Activated naive CD4-positive, alpha-beta T cell treated with Interleukin-2 at 50 U/mL for 16 hours (primary cell): ENCODE results near the gene ZNF716.
"Not testable (repeated sequence)": the region's sequence is repeated elsewhere in the genome, so short reads cannot be mapped to it uniquely, and the experiment has no call there.

Experiments used
- DNase-seq: peaks from one replicate; pipeline ENCODE4 v3.0.0-alpha.2; 2020

The ZNF716 gene

DNA sequence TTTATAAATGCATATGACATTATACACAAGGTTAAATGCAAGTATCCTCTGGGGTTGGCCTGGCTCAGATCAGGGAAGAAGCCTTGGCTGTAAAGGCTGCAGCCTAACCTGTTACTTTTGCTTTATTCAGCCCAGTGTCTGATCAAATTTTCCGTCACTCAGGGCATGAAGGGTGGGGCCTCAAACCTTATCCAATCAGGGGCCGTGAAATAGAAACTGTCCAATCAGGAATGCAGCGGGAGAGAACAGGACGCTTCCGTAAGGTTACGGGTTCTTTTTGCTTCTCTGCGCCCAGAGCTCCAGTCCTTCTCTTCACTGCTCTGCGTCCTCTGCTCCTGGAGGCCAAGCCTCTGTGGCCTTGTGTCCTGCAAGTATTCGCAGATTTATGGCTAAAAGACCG lies at the start of gene ZNF716:
Gene ZNF716, plus strand, starts transcription at position 274 of the 400 bp plus-strand sequence. Its CDS starts 112 bp downstream, at position 386.
- no peak for DNase-seq

DNA sequence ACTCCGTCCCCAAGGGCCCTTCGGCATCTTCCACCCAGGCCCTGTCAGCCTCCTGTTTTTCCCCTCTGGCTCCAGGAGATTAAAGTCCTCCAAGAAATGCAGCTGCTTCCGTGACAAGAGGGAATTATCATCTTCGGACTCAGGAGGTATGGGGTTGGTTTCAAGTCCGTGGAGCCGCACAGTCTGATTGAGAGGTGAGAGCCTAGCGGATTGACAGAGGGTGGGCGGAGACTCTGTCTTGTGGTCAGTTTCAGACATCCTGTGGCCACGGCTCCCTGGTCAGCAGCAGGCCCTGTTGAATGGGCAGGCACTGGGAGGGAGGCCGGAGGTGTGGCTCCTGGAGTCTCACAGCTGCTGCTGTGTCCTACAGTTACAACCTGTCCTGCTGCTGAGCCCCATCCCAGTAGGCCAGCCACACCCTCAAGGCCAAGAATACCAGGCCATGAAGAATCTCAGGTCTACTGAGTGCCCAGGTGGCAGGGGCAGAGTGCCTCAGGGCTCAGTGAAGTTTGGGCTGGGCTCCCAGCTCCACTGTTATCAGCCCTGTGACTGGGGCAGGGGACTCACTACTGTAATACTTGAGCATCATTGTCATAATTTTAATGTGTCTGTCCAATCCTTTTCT lies 49.3 kb upstream of the ZNF716 start:
- DNase-seq = no peak

DNA sequence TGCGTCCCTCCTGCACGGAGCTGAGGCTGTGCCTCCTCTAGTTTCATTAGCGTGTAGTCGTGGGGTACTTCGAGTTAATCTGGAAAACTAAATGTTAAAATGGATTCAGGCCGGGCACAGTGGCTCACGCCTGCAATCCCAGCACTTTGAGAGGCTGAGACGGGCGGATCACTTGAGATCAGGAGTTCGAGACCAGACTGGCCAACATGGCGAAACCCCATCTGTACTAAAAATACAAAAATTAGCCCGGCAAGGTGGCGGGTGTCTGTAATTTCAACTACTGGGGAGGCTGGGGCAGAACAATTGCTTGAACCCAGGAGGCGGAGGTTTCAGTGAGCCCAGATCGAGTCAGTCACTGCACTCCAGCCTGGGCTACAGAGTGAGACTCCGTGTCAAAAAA lies 46.9 kb upstream of the ZNF716 start:
- DNase-seq = not testable (repeated sequence)

DNA sequence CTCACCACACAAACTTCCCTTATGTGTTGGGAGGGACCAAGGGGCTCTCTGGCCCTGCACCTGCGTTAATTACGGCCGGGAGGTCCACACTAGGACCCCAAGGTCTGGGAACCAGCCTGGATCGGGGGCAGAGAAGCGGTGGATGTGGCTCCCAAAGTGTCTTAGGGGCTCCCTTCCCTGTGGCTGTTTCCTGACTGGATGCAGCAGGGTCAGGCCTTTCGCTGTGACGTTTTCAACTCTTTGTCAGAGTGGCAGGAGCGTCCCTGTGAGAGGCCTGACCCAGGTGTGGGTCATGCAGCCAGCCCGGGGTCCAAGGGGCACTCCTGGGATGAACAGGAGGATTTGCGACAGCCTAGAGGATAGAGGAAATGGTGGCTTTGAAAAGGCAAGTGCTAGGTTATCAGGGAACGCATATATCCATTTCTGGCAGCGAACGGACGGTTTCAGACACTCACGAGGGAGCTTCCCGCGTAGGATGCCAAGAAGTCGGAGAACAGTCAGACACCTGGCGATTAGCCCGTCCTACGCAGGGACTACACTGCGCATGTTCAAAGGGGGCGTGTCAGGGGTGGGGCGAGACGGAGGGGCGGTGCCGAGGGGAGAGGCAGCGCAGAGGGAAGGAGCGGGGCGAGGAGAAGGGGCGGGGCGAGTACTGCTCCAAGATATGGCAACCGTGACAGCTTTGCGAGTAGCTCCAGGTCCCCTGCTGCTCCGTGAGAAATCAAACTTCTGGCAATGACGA lies 46.2 kb upstream of the ZNF716 start:
- DNase-seq = no peak

DNA sequence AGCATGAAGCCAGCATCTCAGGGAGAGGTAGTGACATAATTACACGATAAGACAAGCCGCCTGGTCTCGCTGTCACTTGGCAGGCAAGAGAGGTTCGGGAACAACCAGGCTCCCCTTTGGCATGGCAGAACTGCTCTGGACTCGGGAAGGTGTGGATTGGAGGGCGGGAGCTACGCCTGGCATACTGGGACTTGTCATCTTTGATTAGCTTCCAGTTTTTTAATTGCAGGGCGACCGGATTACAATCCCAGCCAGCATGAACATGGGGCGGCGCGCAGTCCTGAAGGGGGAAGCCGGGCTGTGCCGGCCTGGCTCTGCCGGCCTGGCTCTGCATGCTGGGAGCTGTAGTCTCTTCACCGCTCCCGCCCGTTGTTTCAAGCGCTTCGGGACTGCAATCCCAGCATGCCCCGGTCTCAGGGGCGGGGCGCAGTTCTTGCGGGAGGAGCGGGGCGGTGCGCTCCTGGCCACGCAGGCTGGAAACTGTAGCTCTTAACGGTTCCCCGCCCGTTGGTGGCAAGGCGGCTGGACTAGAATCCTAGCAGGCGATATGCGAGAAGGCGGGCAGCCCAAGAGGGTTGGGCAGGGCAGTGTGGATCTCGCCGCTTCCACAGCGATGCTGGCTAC lies 45.5 kb upstream of the ZNF716 start:
- no peak for DNase-seq

DNA sequence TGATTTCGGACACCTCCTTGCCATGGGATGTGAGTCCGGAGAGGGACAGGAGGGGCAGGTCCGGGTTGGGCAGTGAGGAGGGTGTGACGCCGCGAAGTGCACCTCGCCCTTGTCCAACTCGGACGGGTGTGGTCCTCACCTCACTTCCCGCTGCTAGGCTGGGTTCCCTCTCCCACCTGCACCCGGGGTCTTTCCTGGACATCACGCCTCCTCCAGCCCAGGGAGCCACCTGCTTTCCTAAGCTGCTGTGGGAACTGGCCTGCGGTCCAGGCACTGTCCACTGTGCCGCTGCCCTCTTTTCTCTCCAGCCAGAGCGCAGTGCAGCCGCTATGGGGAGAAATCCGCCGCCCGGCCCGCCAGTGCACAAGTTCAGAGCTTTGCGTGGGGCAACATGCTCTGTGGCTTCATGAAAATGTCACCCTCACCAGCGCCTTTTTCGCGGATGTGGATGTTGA lies 45.0 kb upstream of the ZNF716 start:
- DNase-seq = no peak

DNA sequence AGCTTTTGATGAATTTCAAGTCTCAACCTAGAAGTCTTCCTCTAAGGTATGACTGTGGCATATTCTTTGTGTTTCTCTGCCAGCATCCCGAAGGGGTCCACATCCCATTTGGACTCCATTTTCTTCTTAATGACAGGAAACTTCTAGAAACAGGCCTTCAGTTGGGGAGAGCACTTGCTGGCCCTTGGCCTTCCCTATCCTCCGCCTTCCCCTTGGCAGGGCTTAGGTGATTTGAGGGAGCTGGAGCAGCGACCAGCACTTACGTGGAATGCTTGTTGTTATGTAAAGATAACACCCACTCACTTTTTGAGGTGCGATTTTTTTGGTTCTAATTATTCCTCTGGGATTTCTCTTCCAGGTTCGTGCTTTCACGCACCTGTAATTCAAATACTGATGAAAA lies 42.9 kb upstream of the ZNF716 start:
- no peak for DNase-seq

DNA sequence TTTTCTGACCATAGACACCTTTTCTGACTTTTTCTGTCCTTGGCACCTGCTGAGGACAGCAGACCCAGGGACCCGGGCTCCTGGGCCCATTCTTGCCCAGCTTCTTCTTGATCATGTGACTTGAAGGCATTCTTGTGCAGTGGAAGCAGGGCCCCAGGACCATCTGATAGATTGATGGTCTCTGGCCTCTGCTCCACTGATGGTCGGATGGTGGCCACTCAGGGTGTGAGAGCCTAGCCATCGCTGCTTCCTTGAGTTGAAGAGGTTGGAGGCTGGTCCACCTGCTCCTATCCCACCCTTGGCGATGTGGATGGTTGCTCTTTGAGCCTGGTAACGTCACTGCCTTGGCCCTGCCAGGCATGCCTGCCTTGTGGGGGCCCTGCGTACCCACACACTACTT lies 37.8 kb upstream of the ZNF716 start:
- DNase-seq = no peak

DNA sequence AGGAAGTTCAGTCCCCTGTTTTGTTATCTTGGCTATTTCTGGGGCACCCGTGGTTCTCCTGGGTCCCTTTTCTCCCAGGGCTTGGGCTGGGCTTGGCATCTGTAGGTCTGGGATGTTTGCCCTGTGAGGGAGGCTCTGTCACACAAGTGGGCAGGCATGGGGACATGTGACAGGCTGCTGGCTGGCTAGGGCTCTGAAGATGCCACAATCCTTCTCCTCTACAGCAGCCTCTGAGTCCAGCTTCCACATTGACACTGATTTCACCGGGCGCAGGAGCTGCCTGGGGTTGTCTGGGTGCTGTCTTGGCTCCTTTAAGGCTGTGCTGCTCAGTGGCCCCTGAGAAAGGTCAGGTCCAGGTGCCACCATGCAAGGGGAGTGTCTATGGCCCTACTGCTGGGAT lies 37.4 kb upstream of the ZNF716 start:
- no peak for DNase-seq

DNA sequence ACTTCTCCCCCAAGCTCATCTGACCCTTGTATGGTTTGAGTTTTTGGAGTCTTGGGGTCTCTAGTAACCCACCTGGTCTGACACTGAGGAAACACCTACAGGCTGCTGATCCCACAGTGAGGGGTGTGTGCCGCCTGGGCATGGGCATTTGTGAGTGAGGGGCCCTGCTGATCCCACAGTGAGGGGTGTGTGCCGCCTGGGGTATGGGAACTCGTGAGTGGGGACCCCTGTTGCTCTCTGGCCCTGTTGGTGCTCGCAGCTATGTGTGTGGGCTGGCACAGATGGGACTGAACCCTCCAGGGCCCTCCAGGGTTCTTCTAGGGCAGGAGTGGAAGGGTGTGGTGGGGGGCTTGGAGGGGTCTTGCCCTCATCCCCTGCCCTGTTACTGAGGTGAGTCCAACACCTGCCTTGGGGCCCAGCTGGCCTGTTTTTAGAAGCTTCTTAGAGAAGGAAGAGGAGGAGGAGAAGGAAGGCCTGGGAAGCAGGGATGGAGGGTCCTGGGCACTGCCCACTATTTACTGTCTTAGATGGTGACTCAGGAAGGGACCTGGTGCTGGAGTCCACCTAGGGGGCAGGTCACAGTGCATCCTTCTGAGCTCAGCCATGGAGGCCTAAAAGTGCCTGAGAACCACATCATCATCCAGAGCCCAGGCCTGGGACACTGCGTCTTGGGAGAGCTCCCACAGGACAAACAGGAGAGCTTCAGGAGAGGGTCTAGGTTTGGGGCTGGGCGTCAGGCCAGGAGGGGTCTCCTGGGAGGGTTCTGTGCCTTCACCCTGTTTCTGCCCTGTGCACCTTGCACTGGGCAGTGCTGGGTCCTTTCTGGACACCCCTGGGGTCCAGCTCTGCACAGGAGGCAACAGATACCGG lies 36.2 kb upstream of the ZNF716 start:
- DNase-seq = no peak

DNA sequence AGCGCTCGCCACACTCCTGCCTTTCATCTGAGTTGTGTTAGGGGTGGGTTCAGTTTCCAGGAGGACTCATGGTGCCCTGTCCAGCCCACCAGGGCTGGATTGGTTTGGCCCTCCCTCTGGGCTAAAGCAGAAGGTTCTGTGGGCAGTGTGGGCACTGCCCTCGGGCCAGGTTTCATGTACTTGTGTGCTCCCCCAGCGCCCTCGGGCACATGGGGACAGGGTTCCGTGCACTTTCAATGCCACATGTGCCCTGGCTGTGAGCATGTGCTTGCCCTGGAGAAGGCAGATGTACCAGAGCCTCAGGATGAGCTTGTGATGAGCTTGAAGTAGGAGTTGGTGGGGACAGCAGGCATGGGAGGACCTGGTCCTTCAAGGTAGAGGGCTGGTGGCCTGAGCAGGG lies 35.6 kb upstream of the ZNF716 start:
- no peak for DNase-seq

DNA sequence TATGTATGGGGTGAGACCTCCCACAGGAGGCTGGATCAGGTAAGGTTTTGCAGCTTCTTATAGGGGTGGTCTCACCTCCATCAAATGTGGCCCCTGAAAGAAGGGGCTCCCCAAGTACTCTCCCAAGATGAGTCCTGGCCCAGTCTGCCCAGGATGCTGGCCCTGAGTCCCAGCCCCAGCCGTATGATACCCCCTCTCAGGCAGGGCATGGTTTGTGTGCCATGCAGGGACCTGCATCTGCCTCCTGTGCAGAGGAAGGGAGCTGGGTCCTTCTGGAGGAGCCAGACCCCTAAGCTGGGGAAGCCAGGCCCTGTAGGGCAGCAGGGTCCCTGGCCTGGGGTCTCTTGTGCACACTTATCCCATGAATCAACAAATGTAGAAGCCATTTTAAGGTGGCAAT lies 35.1 kb upstream of the ZNF716 start:
- DNase-seq = no peak

DNA sequence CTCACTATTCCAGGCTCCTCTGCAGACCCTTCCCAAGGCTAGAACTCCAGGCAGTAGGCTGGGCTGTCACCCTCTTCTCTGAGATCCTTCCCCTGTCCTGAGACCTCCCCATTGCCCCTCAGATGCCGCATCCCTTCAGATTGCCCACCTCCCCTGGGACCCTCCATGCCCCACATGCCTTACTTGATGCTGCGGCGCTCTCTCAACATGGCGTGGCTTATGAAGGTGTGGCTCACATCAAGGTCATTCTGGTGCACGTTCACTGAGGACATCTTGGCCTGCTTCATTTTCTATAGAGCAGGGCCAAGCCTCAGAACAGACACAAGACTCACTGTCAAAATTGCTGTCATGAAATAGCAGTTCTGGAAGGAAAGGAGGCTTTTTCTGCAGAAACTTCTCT lies 34.7 kb upstream of the ZNF716 start:
- DNase-seq = no peak

DNA sequence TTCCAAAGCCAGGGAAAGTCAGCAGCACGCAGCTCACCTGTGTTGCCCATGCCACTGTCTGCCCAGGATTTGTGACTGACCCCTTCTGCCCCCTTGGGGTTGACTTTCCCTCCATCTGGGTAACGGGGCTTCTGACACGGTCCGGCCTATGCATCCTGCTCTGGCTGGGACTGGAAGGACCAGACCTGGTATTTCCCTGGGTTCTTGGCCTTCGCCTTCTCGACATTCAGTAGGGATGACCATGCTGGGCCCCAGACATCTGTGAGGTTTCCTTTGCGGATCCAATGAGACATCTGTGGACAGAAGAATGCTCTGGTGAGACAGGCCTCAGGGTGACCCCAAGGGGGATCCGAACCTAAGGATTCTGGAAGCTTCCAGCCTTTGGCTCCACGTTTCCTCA lies 34.2 kb upstream of the ZNF716 start:
- DNase-seq = no peak

DNA sequence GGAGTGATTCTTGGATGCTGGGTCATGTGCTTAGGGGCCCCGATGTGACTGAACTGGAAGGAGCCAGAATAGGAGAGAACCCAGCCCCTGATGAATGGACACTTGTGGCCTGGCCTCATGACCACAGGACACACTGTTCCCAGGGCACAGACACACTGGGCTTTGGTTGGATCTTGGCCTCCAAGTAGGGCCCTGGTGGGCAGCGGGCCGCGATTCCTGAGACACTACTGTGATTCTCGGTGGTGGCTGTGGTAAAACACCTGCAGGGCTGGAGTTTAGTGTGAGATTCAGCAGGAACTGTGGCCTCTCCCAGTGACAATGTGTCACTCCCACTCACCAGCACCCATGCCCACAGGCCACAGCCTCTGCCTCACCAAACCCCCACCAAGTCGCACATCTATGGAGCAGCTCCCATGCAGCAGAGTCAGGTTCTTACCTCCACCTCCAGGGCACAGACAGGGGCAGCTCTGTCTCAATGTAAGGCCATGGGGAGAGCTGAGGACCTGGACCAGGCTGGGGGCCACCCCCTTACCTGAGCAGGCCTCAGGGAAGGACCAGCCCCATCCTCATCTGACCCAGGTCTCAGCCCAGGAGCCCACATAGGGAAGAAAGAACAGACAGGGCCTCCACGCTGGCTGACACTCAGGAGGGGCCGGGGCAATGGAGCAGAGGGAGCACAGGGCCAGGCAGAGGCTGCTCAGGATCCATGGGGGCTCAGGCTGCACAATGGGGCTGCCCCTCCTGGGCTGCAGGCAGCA lies 33.2 kb upstream of the ZNF716 start:
- DNase-seq = no peak

DNA sequence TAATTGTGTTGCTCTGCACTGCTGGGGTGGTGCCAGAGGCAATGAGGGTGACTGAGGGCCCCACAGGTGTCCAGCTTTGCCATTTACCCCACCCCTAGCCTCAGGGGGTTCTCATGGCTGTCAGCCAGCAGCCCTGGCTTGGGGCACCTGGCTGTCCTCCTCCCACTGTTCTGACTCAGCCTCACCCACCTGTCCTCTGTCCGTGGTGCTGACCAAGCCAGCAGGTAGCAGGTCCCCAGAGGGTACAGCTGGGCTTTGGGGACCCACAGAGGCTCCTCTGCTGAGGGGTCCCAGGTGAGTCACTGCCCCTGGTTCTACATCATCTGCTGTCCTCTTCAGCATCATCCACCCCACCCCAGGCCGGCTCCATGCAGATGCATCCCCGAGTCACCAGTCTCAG lies 32.2 kb upstream of the ZNF716 start:
- DNase-seq = no peak

DNA sequence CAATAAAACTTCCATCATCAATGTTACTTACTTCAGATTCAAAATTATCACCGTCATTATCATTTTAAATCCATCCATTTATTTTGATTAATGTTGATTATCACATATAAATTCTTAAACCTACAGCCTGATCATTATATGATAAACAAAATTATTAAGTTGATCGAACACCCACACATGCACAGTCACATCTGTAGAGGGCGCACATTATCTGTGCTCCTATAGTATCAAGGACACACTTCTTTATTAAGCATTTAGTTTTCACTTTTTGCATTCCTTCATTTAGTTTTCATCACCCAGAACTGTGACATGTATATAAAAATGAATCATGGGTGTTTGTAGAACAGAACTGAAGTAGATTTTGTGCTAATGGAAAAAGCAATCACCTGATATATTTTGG lies 26.2 kb upstream of the ZNF716 start:
- DNase-seq = no peak

DNA sequence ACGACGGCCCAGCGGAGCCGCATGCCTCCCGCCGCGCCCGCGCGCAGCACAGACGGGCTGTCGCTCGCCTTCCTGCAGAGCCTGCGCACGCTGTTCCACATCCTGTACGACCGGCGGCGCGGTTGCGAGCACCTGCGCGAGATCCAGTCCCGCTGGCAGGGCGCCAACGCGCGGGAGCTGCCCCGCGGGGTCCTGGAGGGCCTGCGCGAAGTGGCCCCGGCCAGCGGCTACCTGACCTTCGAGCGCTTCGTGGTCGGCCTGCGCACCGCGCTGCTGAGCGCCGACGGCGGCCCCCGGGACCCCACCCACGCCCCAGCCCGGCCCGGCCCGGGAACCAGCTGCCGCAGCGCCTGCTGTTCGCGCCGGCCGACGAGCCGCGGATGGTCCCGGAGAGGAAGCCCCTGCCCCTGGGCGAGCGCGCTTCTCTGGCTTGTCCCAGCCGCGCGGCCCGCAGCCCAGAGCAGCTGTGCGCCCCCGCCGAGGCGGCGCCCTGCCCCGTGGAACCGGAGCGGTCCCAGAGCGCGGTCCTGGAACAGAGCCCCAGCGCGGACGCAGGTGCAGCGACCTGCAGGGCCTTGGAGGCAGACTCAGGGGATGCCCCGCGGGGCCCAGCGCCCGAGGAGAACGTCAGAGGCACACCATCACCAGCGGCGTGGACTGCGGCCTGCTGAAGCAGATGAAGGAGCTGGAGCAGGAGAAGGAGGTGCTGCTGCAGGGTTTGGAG lies 25.3 kb upstream of the ZNF716 start:
- DNase-seq = no peak

DNA sequence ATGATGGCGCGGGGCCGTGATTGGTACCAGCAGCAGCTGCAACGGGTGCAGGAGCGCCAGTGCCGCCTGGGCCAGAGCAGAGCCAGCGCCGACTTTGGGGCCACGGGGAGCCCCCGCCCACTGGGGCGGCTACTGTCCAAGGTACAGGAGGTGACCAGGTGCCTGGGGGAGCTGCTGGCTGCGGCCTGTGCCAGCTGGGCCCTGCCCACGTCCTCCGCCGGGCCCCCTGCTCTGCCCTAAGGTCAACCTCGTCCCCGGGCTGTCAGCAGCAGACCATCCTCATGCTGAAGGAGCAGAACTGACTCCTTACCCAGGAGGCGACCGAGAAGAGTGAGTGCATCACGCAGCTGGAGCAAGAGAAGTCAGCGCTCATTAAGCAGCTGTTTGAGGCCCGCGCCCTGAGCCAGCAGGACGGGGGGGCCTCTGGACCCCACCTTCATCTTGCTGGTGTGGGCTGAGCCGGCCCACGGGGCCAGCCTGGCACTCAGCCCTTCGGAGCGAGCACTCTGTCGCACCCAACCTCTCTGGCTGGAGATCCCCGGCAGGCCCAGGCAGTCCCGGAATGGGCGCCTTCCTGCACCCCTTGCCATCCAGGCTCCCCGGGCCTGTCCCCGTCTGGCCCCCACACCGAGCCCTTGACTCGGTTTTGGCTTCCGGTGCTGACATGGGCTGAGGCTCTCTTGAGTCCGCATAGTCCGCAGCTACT lies 24.6 kb upstream of the ZNF716 start:
- no peak for DNase-seq

DNA sequence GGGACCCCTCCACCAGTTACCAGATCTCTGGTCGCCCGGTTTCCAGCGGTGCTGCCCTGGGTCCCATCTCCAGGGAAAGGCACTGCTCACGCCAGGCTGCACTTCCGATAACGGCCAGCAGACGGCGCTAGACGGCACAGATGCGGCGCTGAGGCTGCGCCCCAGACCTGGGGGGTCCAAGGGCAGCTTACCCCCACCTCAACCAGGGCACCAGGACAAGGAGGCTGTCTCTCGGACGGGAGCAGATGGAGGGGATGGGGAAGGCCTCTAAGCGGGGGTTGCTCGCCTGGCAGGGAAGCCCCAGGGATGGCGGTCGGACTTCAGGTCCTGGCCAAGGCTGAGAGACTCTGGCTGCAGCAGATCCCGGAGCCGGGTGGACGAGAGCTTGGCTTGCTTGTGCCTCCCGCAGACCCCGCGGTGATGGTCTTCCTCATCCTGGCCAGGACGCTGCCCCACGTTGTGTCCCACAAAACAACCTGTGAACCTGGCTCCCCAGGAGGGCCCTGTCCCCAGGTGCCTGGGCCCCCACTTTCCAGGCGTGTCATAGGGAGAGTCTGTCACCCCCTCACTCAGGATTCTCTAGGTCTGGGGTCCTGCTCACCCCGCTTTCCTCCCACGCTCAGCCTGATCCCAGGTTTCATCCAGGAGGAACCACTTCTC lies 23.9 kb upstream of the ZNF716 start:
- no peak for DNase-seq

DNA sequence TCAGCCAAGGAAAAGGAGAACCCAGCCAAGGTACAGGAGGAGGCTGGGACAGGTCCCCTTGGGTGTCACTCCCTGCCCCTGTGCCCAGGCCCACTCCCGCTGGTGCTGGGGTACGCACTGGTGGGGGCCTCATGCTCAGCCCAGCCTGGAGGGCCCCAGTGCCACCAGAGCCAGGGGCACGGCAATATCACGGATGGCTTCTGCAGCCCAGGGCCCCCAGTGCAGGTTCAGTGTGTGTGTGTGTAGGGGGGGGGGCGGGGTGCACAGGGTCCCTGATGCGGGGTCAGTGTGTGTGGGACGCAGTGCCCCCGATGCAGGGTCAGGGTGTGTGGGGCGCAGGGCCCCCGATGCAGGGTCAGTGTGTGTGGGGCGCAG lies 23.4 kb upstream of the ZNF716 start:
- DNase-seq = no peak
